Measurements from ENCODE around the gene ITGB8.

GRCh38 chr7:20338285-20338684 is 7.6 kb downstream of the ITGB8 start:
- no peak for TF ChIP-seq CTCF (IDR thresholded peaks at IDR 0.05)
- no peak for TF ChIP-seq ZFX (IDR thresholded peaks at IDR 0.05; ENCODE audit: borderline replicate concordance)

Data from 22Rv1 (cell line).